BLaER1 treated with 17β-estradiol and CSF1 and Interleukin-3, amounts not matched to agents 10 nM and 100 nM (cell line): ENCODE data around the gene DUT.

Experiments used
- H3K27ac ChIP-seq, 11 experiments: shearing (Covaris generic); formaldehyde crosslinking; 2 replicates each; pipeline ENCODE4 v1.8.1; 2022
- H3K27me3 ChIP-seq, 11 experiments: shearing (Covaris generic); formaldehyde crosslinking; 2 replicates each; pipeline ENCODE4 v1.8.1; 2022
- H3K36me3 ChIP-seq, 11 experiments: shearing (Covaris generic); formaldehyde crosslinking; 2 replicates each; pipeline ENCODE4 v1.8.1; 2022
- H3K4me1 ChIP-seq, 10 experiments: shearing (Covaris generic); formaldehyde crosslinking; 2 replicates each; pipeline ENCODE4 v1.8.1; 2022
- H3K4me2 ChIP-seq, 11 experiments: shearing (Covaris generic); formaldehyde crosslinking; 2 replicates each; pipeline ENCODE4 v1.8.1; 2022
- H3K4me3 ChIP-seq, 10 experiments: shearing (Covaris generic); formaldehyde crosslinking; 2 replicates each; pipeline ENCODE4 v1.8.1; 2022
- H3K9ac ChIP-seq, 11 experiments: shearing (Covaris generic); formaldehyde crosslinking; 2 replicates each; pipeline ENCODE4 v1.8.1; 2022
- H3K9me3 ChIP-seq, 11 experiments: shearing (Covaris generic); formaldehyde crosslinking; replicated peaks in 1 of 11; 2 replicates each; pipeline ENCODE4 v1.8.1; 2022
- H4K20me1 ChIP-seq, 11 experiments: shearing (Covaris generic); formaldehyde crosslinking; 2 replicates each; pipeline ENCODE4 v1.8.1; 2022
- Cebpa-rat ChIP-seq, 11 experiments: shearing (Covaris generic); IDR thresholded peaks; 2 replicates each; pipeline ENCODE4 v1.8.1; 2022

Gene DUT

DNA sequence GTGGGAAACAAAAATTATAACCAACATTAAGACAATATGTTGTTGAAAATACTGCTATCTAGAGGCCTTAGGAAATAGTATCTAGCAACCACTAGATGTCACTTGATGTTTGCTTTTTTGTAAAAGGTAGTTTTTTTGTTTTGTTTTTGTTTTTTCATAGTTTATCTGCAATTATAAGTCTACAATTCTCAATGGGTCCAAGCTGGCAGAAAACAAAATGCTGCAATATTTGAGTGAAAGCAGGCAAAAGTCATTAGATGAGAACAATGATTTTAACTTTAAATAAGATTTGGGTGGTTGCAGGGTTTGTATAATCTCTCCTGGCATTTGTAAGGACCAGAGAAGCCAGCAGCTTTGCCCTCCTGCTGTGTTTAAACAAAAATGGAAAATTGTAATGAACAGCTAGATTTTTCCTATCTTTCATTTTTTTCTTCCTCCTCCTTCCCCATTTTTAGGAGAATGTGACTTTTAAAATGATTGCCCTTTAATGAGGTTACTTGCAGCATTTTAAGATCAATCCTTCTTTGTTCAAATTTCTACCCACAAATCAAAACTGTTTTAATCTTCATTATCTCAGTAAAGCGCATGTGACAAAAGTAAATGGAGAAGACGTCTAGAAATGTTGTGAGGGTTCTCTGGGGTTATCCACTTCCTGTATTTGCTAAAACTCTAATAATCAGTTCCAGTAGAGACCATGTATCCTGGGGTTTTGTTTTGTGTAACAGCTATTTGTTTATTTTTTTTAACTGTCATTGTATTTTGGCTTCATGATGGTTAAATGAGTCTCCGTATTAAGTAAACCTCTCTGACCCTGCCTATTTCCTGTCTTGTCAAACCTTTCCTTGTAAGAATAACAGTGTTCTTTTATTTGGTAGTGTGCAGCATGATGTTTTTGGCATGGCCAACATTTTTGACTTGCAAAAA lies 27.3 kb downstream of the DUT start:
- peak overlapping the region in 3 of 11 experiments; percentile 1 to 40 (median 13); a peak in 2 of 22 replicates for H3K9ac ChIP-seq

DNA sequence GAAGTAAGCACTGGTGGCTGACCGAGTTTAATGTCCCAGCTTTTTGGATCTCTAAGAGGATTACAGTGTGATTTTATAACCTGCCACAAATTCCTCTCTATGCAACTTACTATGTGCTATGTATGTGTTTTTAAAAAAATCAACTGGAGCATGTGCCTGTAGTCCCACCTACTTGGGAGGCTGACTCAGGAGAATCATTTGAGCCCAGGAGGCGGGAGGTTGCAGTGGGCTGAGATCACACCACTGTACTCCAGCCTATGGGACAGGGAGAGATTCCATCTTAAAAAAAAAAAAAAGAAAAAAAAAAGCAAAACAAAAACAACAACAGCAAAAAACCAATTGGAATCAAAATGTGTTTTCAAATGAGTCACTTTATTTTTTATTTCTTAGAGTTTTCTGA lies 29.6 kb downstream of the DUT start:
- peaks cover 8 to 10% (median 9%) of the 10 kb centered on the region in 10 experiments; a peak in 18 of 20 replicates for H3K4me1 ChIP-seq
- H3K9me3 ChIP-seq: no peaks in the 10 kb centered on the region
- no peaks in the 10 kb centered on the region for H3K36me3 ChIP-seq
- H3K4me3 ChIP-seq: no peak overlapping the region
- no peak overlapping the region for H3K27ac ChIP-seq
- no peak overlapping the region for H3K4me2 ChIP-seq
- no peak overlapping the region for H3K9ac ChIP-seq
- TF ChIP-seq Cebpa-rat (IDR thresholded peaks at IDR 0.05): no peak
- H3K27me3 ChIP-seq: no peaks in the 10 kb centered on the region
- H4K20me1 ChIP-seq: no peaks in the 10 kb centered on the region

More for the DNA sequence above, 27.3 kb downstream of the DUT start:
- Histone ChIP-seq H3K4me2 (peak overlapping the region in 9 of 11 experiments; percentile 13 to 58 (median 19); a peak in 12 of 22 replicates), H3K36me3 (no peaks in the 10 kb centered on the region), H3K4me1 (peaks cover 8 to 19% (median 10%) of the 10 kb centered on the region in 10 experiments; a peak in 18 of 20 replicates), H3K27ac (peak overlapping the region in 2 of 11 experiments; percentile 19 to 26; a peak in 3 of 22 replicates), H3K27me3 (no peaks in the 10 kb centered on the region), H4K20me1 (no peaks in the 10 kb centered on the region), H3K4me3 (no peak overlapping the region), H3K9me3 (no peaks in the 10 kb centered on the region)
- TF ChIP-seq Cebpa-rat (IDR thresholded peaks at IDR 0.05): no peak

DNA sequence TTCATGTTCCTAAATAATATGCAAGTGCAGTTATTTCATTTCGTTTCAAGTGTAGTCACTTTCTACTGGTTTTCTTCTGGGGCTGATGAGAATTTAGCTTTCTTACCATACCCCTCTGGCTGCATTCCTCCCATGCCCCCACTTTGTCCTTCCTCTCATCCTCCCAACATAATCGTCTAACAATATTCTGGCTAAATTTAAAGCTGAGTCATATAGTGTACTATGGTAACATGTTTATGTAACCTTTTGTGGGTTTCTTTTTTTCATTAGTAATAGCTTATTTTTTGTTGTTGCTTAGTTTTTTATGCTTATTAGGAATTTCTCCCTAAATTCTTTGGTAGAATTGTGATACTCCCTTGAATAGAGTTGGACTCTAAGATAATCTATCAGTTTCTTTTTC lies 30.5 kb downstream of the DUT start:
- H3K4me2 ChIP-seq: peak overlapping the region in 1 of 11 experiments; percentile 18; a peak in 1 of 22 replicates
- no peaks in the 10 kb centered on the region for H3K27me3 ChIP-seq
- H3K9me3 ChIP-seq: no peaks in the 10 kb centered on the region
- no peaks in the 10 kb centered on the region for H4K20me1 ChIP-seq
- no peak overlapping the region for H3K9ac ChIP-seq
- TF ChIP-seq Cebpa-rat (IDR thresholded peaks at IDR 0.05): no peak
- H3K4me3 ChIP-seq: no peak overlapping the region
- H3K4me1 ChIP-seq: peaks cover 8 to 10% (median 9%) of the 10 kb centered on the region in 10 experiments; a peak in 18 of 20 replicates
- H3K36me3 ChIP-seq: no peaks in the 10 kb centered on the region
- H3K27ac ChIP-seq: no peak overlapping the region

DNA sequence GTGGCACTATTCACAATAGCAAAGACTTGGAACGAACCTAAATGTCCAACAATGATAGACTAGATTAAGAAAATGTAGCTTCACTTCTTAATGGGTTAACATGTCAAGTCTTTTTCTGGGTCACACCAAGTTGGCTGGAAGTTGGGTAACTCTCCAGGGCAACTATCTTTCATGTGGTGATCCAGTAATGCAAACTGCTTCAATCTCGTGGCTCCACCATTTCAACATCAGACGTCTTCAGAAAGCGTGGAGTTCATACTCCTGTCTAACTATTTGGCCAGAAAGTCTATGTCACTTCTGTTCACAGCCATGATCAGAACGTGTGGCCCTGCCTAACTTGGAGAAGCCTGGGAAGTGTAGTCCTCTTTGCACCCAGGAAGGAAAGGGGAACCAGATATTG lies 32.2 kb downstream of the DUT start:
- H3K4me2 ChIP-seq: no peak overlapping the region
- no peak overlapping the region for H3K4me3 ChIP-seq
- no peaks in the 10 kb centered on the region for H3K27me3 ChIP-seq
- no peaks in the 10 kb centered on the region for H3K36me3 ChIP-seq
- no peak for TF ChIP-seq Cebpa-rat (IDR thresholded peaks at IDR 0.05)
- H3K9me3 ChIP-seq: no peaks in the 10 kb centered on the region
- H4K20me1 ChIP-seq: no peaks in the 10 kb centered on the region
- no peak overlapping the region for H3K27ac ChIP-seq
- H3K9ac ChIP-seq: no peak overlapping the region
- peaks cover 6 to 12% (median 6%) of the 10 kb centered on the region in 10 experiments; a peak in 18 of 20 replicates for H3K4me1 ChIP-seq

- H3K9ac ChIP-seq: no peak overlapping the region
- H3K4me3 ChIP-seq: no peak overlapping the region
- no peaks in the 10 kb centered on the region for H3K27me3 ChIP-seq
- no peaks in the 10 kb centered on the region for H4K20me1 ChIP-seq
- peaks cover 0 to 6% (median 0%) of the 10 kb centered on the region in 10 experiments; a peak in 1 of 20 replicates for H3K4me1 ChIP-seq
- no peak for TF ChIP-seq Cebpa-rat (IDR thresholded peaks at IDR 0.05)
- H3K27ac ChIP-seq: no peak overlapping the region
- H3K4me2 ChIP-seq: no peak overlapping the region
- H3K36me3 ChIP-seq: no peaks in the 10 kb centered on the region
- no peaks in the 10 kb centered on the region for H3K9me3 ChIP-seq
Observed at GRCh38 chr15:48365575-48365974, 34.3 kb downstream of the DUT start.

DNA sequence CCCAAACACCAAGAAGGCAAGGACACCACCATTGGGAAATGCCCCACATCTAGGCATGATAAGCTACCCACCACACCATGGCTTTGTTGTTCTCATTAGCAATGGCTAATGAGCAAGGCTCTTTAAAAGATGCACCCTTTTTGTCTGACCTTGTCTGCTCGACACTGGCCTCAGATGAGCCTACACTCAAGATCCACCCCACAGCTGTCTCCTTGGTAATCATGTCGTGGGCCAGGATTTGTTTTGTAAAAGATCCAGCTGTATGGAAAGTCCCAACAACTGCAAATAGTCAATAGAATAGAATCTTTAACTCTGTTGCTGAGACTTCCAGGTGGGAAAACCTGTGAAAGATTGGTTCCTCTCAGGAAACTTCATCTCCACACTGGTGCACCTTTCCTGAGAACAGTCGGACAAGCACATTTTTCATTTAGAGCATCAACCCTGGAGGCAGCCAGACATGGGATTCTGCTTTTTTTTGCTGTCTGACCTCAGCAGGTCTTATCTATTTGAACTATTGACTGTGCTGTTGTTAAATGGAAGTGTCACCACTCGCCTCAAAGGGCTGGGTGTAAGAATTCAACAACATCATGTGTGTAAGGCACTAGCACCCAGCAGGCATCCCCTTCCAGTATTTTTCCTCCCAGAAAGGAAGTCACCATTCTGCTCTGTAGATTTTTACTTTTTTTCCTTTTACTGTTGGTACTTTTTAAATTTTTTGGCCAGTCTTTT lies 35.5 kb downstream of the DUT start:
- Histone ChIP-seq H3K27me3 (no peaks in the 10 kb centered on the region), H4K20me1 (no peaks in the 10 kb centered on the region), H3K36me3 (no peaks in the 10 kb centered on the region), H3K4me2 (no peak overlapping the region), H3K4me1 (peaks cover 0 to 6% (median 0%) of the 10 kb centered on the region in 10 experiments; a peak in 1 of 20 replicates), H3K27ac (no peak overlapping the region), H3K9ac (no peak overlapping the region), H3K4me3 (no peak overlapping the region), H3K9me3 (no peaks in the 10 kb centered on the region)
- no peak for TF ChIP-seq Cebpa-rat (IDR thresholded peaks at IDR 0.05)

- Histone ChIP-seq H3K4me2 (no peak overlapping the region), H3K36me3 (no peaks in the 10 kb centered on the region), H3K9me3 (no peaks in the 10 kb centered on the region), H3K4me3 (no peak overlapping the region), H3K27ac (no peak overlapping the region), H3K9ac (no peak overlapping the region), H3K27me3 (no peaks in the 10 kb centered on the region), H4K20me1 (no peaks in the 10 kb centered on the region), H3K4me1 (0 out of 20 replicates have a peak, but pooled peaks cover 0 to 6% (median 0%) of the 10 kb centered on the region in 10 experiments)
- no peak for TF ChIP-seq Cebpa-rat (IDR thresholded peaks at IDR 0.05)
Observed at GRCh38 chr15:48367483-48367882, 36.3 kb downstream of the DUT start.

DNA sequence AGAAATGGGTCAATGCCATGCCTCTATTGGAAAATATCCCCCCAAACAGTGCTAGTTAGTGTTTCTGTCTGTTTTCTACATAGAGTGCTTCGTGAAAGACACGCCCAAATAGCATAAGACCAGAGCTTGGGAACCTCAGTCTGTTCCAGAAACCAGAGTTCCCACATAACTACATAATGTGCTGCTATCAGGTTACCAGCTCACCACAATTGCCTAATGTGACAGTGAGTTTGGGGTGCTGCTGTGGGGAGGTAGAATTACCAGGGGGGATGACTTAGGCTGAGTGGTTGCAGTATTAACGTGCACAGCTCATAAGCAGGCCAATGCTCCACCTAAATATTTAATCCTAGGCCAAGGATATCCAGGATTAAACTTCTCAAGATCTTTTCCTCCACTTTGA lies 39.2 kb downstream of the DUT start:
- Histone ChIP-seq H3K27ac (no peak overlapping the region), H4K20me1 (no peaks in the 10 kb centered on the region), H3K4me1 (0 out of 20 replicates have a peak, but pooled peaks cover 0 to 6% (median 0%) of the 10 kb centered on the region in 10 experiments), H3K27me3 (no peaks in the 10 kb centered on the region), H3K4me2 (no peak overlapping the region), H3K9me3 (peaks cover 3 to 9% (median 7%) of the 10 kb centered on the region in 11 experiments; a peak in 21 of 22 replicates), H3K9ac (no peak overlapping the region), H3K36me3 (no peaks in the 10 kb centered on the region), H3K4me3 (no peak overlapping the region)
- no peak for TF ChIP-seq Cebpa-rat (IDR thresholded peaks at IDR 0.05)

GRCh38 chr15:48371550-48371949 lies 40.3 kb downstream of the DUT start:
- no peaks in the 10 kb centered on the region for H3K36me3 ChIP-seq
- H3K4me1 ChIP-seq: 0 out of 20 replicates have a peak, but pooled peaks cover 0 to 6% (median 0%) of the 10 kb centered on the region in 10 experiments
- no peak overlapping the region for H3K4me2 ChIP-seq
- H3K4me3 ChIP-seq: no peak overlapping the region
- no peaks in the 10 kb centered on the region for H3K27me3 ChIP-seq
- H4K20me1 ChIP-seq: no peaks in the 10 kb centered on the region
- H3K9ac ChIP-seq: no peak overlapping the region
- H3K9me3 ChIP-seq: peaks cover 14 to 20% (median 18%) of the 10 kb centered on the region in 11 experiments
- no peak for TF ChIP-seq Cebpa-rat (IDR thresholded peaks at IDR 0.05)
- no peak overlapping the region for H3K27ac ChIP-seq
